SIG-M5 treated with dmso at 0.1 percent for 504 hours (cell line): ENCODE data around the gene ZSCAN10.
"Not testable (repeated sequence)": the region's sequence is repeated elsewhere in the genome, so short reads cannot be mapped to it uniquely, and the experiment has no call there.

Experiments used
- DNase-seq: peaks from one replicate; lab custom pipeline; 2025; ENCODE audit not compliant: unreplicated experiment; lab: John Stamatoyannopoulos, UW

ZSCAN10 gene

GRCh38 chr16:3086596-3087242, 12.4 kb downstream of the ZSCAN10 start:
- DNase-seq = no peak

GRCh38 chr16:3085868-3086595, 13.1 kb downstream of the ZSCAN10 start:
- no peak for DNase-seq

DNA sequence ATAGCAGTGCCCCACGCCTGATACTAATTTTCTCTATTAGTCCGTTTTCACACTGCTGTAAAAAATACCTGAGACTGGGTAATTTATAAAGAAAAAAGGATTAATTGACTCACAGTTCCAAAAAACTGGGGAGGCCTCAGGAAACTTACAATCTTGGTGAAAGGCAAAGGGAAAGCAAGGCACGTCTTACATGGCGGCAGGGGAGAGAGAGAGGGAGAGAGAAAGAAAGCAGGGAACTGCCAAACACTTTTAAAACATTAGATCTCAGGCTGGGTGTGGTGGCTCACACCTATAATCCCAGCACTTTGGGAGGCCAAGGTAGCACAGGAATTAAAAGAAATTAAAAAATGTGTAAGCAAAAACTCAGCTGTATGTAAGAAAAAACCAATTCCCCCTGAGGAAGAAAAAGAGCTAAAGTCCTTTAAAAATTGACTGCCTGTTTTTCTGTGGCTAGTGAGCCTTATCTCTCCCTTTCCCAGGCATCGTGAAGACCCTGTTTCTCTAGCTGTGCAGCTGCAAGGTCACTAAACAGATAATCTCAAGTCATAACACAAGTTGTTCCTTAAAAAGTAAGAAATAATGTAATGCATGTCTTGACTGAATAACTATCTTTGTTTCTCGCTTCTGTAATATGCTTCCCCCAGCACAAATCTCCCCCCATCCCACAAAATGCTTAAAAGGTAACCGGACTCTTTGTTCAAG, 14.0 kb downstream of the ZSCAN10 start:
- DNase-seq = no peak

DNA sequence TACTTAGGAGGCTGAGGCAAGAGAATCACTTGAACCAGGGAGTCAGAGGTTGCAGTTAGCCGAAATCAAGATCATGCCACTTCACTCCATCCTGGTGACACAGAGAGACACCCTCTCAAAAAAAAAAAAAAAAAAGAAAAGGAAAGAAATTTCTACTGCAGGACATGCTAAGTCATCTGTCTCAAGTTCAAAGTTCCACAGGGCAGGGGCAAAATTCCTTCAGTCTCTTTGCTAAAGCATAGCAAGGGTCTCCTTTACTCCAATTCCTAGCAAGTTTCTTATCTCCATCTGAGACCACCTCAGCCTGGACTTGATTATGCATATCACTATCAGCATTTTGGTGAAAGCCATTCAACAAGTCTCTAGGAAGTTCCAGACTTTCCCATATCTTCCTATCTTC, 14.6 kb downstream of the ZSCAN10 start:
- no peak for DNase-seq

- not testable (repeated sequence) for DNase-seq
Measured at GRCh38 chr16:3083408-3083807, 15.7 kb downstream of the ZSCAN10 start.

- not testable (repeated sequence) for DNase-seq
Measured at GRCh38 chr16:3081957-3082356, 17.1 kb downstream of the ZSCAN10 start.

DNA sequence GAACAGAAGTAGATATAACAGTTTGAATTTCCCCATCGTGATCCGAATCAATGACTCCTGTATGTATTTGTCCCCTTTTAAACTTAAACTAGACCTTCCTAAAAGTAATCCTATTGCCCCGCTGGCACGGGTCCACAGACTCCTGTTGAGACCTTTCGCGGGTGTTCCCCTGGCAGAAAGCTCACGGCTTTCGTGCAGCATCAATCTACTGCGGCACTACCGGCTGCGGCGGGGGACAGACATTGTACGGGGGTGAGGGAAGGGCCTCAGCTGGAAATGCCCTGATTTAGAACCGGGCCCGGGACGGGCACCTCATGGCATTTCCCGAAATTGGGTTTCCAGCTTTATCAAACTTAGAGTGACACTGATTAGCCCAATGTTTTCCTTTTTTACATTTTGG, 19.1 kb downstream of the ZSCAN10 start:
- DNase-seq = no peak

DNA sequence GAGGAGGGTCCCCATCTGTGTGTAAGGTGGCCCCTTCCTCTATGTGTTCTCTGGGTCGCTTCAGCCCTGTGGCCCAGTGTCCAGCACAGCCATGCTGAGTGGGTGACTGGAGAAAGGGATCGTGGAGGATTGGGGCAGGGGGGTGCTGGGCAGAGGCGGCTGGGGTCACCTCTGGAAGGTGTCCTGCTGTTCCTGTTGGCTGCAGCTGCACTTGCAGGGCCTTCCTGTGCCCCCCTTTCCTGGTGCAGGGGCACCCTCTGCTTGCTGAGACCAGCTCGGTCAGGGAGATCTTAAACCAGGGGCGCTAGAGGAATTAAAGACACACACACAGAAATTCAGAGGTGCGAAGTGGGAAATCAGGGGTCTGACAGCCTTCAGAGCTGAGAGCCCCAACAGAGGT, 22.5 kb downstream of the ZSCAN10 start:
- no peak for DNase-seq

GRCh38 chr16:3075946-3076345, 23.1 kb downstream of the ZSCAN10 start:
- not testable (repeated sequence) for DNase-seq

DNA sequence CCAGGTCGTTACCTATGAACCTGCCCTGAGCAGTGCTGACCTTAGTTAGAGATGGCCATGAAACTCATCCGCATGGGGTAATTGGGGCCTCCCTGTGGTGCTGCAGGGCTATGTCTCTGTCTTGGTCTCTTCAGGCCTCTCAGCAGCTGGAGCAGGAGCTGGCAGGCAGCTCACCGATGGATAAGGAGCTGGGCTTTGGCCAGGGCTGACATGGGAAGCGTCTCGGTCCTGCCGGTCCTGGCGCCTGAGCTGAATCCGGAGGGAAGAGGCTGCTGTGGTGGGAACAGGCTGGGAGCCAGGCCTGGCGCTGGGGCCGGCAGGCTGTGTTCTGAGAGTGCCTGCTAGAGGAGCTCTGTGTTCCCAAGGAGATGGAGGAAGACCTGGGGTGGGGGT, 23.6 kb downstream of the ZSCAN10 start:
- no peak for DNase-seq

DNA sequence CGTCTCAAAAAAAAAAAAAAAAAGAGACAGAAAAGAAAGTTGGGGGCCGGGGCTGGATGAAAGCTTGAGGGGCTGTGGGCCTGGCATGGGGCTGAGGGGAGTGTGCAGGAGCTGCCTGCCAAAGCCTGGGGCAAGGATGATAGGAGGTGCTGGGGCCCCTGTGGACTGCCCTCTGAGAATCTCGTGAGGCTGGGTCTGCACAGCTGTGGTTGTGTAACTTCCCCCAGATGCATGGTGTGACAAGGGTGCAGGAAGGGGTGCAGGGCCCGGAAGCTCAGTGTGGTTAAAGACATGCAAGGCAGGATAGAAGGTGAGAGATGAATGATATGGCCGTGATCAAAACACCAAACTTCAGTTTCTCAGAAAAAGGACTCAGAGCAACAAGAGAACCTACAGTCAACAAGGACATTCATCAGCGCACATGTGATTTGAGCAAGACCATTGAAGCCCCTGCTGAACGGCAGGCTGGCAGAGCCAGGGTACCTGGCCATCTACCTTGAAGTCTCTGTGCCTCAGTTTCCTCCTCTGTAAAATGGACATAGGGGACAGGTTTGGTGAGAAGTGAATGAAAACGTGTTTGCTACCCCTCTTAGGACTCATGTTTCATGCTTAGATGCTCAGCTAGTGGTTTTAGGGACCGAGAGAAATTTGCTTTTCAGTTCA, 24.1 kb downstream of the ZSCAN10 start:
- peak; percentile 77 for DNase-seq

- no peak for DNase-seq
Measured at GRCh38 chr16:3073448-3073847, 25.6 kb downstream of the ZSCAN10 start.

GRCh38 chr16:3072576-3073263, 26.4 kb downstream of the ZSCAN10 start:
- DNase-seq = not testable (repeated sequence)

DNA sequence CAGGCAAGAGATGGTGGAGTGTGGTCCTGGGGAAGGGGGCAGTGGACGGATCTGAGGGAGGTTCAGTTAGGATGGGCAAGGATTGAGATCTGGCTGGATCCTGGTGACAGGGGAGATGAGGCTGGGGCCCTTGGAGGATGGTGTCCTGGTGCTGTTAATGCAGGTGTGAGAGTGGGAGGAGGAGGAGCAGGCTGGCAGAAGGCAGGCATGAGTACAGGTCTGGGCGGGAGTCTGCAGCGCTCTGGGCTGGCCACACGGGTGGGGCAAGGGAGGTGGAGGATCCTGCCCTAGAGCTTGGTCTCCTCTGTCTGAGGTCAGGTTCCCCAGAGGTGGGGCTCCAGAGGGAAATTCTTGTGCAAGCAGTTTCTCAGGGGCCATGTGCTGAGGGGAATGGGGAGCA, 26.9 kb downstream of the ZSCAN10 start:
- not testable (repeated sequence) for DNase-seq

DNA sequence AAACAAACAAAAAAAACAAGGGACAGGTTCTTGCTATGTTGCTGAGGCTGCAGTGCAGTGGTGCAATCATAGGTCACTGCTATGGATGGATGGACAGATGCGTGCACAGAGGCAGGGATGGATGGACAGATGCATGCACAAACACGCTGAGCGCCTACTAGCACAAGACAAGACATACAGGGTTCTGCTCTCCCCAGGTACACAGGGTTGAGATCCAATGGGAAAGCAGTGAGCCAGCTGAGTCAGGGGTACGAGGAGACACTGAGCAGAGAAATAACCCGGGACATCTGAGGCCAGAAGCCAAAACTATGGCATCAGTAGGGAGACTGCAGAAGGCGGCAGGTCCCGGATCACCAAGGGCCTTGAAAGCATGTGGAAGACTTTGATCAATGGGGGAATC, 27.4 kb downstream of the ZSCAN10 start:
- DNase-seq = no peak

DNA sequence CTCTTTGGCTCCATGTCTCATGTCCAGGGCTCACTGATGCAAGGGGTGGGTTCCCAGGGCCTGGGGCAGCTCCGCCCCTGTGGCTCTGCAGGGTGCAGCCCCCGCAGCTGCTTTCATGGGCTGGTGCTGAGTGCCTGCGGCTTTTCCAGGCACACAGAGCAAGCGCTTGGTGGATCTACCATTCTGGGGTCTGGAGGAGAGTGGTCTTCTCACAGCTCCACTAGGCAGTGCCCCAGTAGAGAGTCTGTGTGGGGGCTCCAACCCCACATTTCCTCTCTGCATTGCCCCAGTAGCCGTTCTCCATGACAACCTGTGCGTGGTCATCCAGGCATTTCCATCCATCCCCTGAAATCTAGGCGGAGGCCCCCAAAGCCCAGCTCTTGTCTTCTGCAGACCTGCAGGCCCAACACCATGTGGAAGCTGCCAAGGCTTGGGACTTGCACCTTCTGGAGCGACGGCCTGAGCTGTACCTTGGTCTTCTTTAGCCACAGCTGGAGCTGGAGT, 28.4 kb downstream of the ZSCAN10 start:
- DNase-seq = no peak

DNA sequence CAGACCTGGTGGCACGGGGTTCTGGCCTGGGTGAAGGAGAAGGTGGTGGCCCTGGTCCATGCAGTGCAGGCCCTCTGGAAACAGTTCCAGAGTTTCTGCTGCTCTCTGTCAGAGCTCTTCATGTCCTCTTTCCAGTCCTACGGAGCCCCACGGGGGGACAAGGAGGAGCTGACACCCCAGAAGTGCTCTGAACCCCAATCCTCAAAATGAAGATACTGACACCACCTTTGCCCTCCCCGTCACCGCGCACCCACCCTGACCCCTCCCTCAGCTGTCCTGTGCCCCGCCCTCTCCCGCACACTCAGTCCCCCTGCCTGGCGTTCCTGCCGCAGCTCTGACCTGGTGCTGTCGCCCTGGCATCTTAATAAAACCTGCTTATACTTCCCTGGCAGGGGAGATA, 29.9 kb downstream of the ZSCAN10 start:
- not testable (repeated sequence) for DNase-seq

DNA sequence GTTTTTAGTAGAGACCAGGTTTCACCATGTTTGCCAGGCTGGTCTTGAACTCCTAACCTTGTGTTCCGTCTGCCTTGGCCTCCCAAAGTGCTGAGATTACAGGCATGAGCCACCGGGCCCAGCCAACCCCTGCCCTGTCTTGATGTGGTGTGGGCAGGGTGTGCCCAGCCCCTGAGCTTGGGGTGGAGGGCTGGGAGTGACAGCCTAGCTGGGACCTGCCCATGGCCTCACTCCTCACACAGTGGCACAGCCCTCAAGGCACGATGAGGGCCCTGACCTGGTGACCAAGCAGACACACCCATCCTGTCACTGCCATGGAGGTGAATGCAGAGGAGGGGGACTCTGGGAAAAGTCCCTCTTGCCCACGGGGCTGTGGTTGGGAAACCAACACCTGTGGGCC, 30.6 kb downstream of the ZSCAN10 start:
- no peak for DNase-seq

DNA sequence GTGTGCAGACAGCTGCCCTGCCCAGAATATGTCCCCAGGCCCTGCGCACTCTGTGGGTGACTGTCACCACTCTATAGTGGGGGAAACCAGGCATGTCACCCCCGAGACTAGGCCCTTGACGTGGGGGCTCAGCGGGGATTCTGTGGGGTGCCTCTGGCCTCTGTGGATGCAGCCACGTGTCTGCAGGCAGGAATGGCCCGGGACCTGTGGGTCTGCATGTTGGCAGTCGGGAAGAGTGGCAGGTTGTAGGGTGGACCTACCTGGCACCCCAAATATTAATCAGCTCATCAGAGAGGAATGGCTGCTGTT, 32.7 kb downstream of the ZSCAN10 start:
- no peak for DNase-seq

GRCh38 chr16:3065742-3066439, 33.2 kb downstream of the ZSCAN10 start:
- no peak for DNase-seq
